Ovary (tissue), 3 donors: ENCODE data around the gene ST3GAL3.

Experiments used
- EP300 ChIP-seq: sonication (generic); formaldehyde crosslinking; IDR thresholded peaks from one replicate; pipeline ENCODE4 v1.6.1; 2017; ENCODE audit warnings: antibody characterized with exemption
- POLR2A ChIP-seq: fragments of 450-650 bp; IDR thresholded peaks from one replicate; pipeline ENCODE4 v1.6.1; 2017; ENCODE audit warnings: antibody characterized with exemption, mild to moderate bottlenecking, moderate library complexity
- TF ChIP-seq, protein P1 (sequence below), 3 donors: fragments of 450-650 bp in 2 of 3; fragments of 200-600 bp in 1 of 3; IDR thresholded peaks; one replicate each; pipeline versions ENCODE4 v1.5.1 to v1.8.0; 2016 to 2022; ENCODE audit warnings: antibody characterized with exemption in 3 of 3, mild to moderate bottlenecking in 1 of 3
- donor health status: DM: no; HTN: no; CAD: no.

DNA sequence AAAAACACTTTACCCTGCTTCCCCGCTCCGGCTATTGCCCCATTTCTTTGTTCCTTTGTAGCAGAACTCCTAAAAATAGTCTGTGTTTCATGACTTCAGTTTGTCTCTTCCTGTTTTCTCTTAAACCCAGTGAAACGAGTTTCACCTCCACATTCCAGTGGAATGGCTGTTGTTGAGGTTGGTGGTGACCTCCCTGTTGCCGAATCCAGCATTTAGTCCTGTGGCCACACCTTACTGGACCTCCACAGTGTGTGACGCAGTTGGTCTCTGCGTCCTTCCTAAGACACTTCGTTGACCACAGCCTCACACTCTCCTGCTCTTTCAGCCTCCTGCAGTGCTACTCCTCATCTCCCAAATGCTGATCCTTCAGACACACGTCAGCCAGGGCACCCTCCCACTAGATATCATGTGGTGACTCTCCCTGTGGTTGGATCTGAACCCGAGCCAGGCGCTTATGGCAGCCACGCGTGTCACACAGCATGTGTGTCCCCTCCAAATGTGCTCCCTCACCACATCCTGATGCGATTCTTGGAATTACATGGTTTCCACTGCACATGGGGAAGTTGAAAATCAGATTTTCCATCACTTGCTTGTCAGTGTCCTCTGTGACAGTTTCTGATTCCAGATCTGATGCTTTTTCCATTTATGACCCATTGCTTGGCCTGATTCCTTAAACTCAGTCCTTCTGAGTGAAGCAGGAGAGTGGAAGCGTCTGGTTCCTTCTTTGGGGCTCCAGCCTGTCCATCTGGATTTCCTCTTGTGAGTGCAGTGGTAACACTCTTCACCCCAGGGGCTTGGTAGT lies 127.1 kb downstream of the ST3GAL3 start:
- TF ChIP-seq, protein P1, sequence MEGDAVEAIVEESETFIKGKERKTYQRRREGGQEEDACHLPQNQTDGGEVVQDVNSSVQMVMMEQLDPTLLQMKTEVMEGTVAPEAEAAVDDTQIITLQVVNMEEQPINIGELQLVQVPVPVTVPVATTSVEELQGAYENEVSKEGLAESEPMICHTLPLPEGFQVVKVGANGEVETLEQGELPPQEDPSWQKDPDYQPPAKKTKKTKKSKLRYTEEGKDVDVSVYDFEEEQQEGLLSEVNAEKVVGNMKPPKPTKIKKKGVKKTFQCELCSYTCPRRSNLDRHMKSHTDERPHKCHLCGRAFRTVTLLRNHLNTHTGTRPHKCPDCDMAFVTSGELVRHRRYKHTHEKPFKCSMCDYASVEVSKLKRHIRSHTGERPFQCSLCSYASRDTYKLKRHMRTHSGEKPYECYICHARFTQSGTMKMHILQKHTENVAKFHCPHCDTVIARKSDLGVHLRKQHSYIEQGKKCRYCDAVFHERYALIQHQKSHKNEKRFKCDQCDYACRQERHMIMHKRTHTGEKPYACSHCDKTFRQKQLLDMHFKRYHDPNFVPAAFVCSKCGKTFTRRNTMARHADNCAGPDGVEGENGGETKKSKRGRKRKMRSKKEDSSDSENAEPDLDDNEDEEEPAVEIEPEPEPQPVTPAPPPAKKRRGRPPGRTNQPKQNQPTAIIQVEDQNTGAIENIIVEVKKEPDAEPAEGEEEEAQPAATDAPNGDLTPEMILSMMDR (IDR thresholded peaks at IDR 0.05), result no peak
- TF ChIP-seq POLR2A (no peak), EP300 (no peak)
